Neural cell (in vitro differentiated cells): ENCODE measurements around the gene CAPN7. TPM values are rescaled to one million over a fixed set of nuclear protein-coding genes. Genes with fewer than 3 reads are reported as not detected.

Source experiments
- H2AFZ ChIP-seq: fragments of 200-600, 300-800 bp; sonication (generic), shearing (Covaris generic); 2 replicates; pipeline ENCODE4 v1.6.0; 2014; ENCODE audit warnings: low read depth, mild to moderate bottlenecking, antibody characterized with exemption, low read length, moderate library complexity
- H3F3A ChIP-seq: fragments of 200-600 bp; shearing (Covaris generic); 2 replicates; pipeline ENCODE4 v1.6.1; 2016; ENCODE audit warnings: mild to moderate bottlenecking, moderate library complexity, mixed read lengths, antibody characterized with exemption, low read length; ENCODE audit not compliant: insufficient read depth, poor library complexity, severe bottlenecking
- H3K27ac ChIP-seq: fragments of 200-600, 300-800 bp; sonication (generic), shearing (Covaris generic); 2 replicates; pipeline ENCODE4 v1.5.1; 2014; ENCODE audit warnings: mild to moderate bottlenecking, low read length, moderate library complexity
- H3K27me3 ChIP-seq: fragments of 300-800, 200-600 bp; sonication (generic), shearing (Covaris generic); 2 replicates; pipeline ENCODE4 v1.6.0; 2014; ENCODE audit warnings: mild to moderate bottlenecking, low read depth, low read length, moderate library complexity; ENCODE audit not compliant: insufficient read depth
- H3K36me3 ChIP-seq: fragments of 300-800, 200-600 bp; sonication (generic), shearing (Covaris generic); 2 replicates; pipeline ENCODE4 v1.5.1; 2014; ENCODE audit warnings: mild to moderate bottlenecking, antibody characterized with exemption, low read length, moderate library complexity; ENCODE audit not compliant: insufficient read depth
- H3K4me2 ChIP-seq: fragments of 300-800, 200-600 bp; sonication (generic), shearing (Covaris generic); 2 replicates; pipeline ENCODE4 v1.6.0; 2014; ENCODE audit warnings: mild to moderate bottlenecking, low read length
- H3K4me3 ChIP-seq: fragments of 300-800, 200-600 bp; sonication (generic), shearing (Covaris generic); 2 replicates; pipeline ENCODE4 v1.5.1; 2014; ENCODE audit warnings: mild to moderate bottlenecking, low read length, moderate library complexity
- H3K79me2 ChIP-seq: fragments of 200-600 bp; shearing (Covaris generic); replicated peaks from 2 replicates; pipeline ENCODE4 v1.6.0; 2014; ENCODE audit warnings: mild to moderate bottlenecking, low read length, moderate library complexity; ENCODE audit not compliant: insufficient read depth
- H3K9ac ChIP-seq: fragments of 300-800, 200-600 bp; sonication (generic), shearing (Covaris generic); 2 replicates; pipeline ENCODE4 v1.6.1; 2016; ENCODE audit warnings: mild to moderate bottlenecking, low read length, mixed read lengths
- H3K9me2 ChIP-seq: fragments of 200-600 bp; shearing (Covaris generic); 2 replicates; pipeline ENCODE4 v1.6.1; 2016; ENCODE audit warnings: mild to moderate bottlenecking, low read length, mixed read lengths; ENCODE audit not compliant: insufficient read depth
- H3K9me3 ChIP-seq: fragments of 200-600, 300-800 bp; sonication (generic), shearing (Covaris generic); 2 replicates; pipeline ENCODE4 v1.6.1; 2016; ENCODE audit warnings: mild to moderate bottlenecking, mixed run types, low read length, moderate library complexity, mixed read lengths
- H4K20me1 ChIP-seq: fragments of 200-600 bp; shearing (Covaris generic); 2 replicates; pipeline ENCODE4 v1.6.1; 2016; ENCODE audit warnings: mild to moderate bottlenecking, mixed run types; ENCODE audit not compliant: insufficient read depth
- EP300 ChIP-seq: fragments of 450-650 bp; conservative IDR thresholded peaks from 2 replicates; pipeline ENCODE4 v1.6.1; 2014; ENCODE audit warnings: antibody characterized with exemption, mild to moderate bottlenecking, moderate library complexity; ENCODE audit not compliant: poor library complexity, severe bottlenecking
- EZH2 ChIP-seq: fragments of 200-600, 300-800 bp; shearing (Covaris generic), sonication (generic); IDR thresholded peaks from 2 replicates; pipeline ENCODE4 v1.6.1; 2014; ENCODE audit warnings: antibody characterized with exemption, low read length, borderline replicate concordance, mild to moderate bottlenecking; ENCODE audit not compliant: insufficient read depth, poor library complexity, severe bottlenecking
- MXI1 ChIP-seq: fragments of 450-650 bp; conservative IDR thresholded peaks from 2 replicates; pipeline ENCODE4 v1.6.1; 2014; ENCODE audit warnings: antibody characterized with exemption, mild to moderate bottlenecking; ENCODE audit not compliant: poor library complexity, severe bottlenecking
- POLR2AphosphoS5 ChIP-seq: IDR thresholded peaks from 2 replicates; pipeline ENCODE4 v1.6.1; 2012
- RAD21 ChIP-seq: fragments of 450-650 bp; conservative IDR thresholded peaks from 2 replicates; pipeline ENCODE4 v1.6.1; 2014; ENCODE audit warnings: antibody characterized with exemption, mild to moderate bottlenecking, moderate library complexity
- SMC3 ChIP-seq: fragments of 450-650 bp; conservative IDR thresholded peaks from 2 replicates; pipeline ENCODE4 v1.6.1; 2014; ENCODE audit warnings: antibody characterized with exemption, mild to moderate bottlenecking, moderate library complexity; ENCODE audit not compliant: poor library complexity
- TAF1 ChIP-seq: IDR thresholded peaks from 2 replicates; pipeline ENCODE4 v1.6.1; 2012; ENCODE audit warnings: low read depth
- polyA plus RNA-seq: library from polyadenylated mRNA; depleted of rRNA; stranded (reverse); fragments of >200 nt; gene quantifications from 2 replicates; pipeline ENCODE4 v1.2.3, GENCODE V29; 2014
- TF ChIP-seq, protein P1 (sequence below): fragments of 450-650 bp; IDR thresholded peaks from 2 replicates; pipeline ENCODE4 v1.5.1; 2014; ENCODE audit warnings: antibody characterized with exemption, mild to moderate bottlenecking, moderate library complexity; ENCODE audit not compliant: poor library complexity, severe bottlenecking
- TF ChIP-seq, protein P2 (sequence below): IDR thresholded peaks from 2 replicates; pipeline ENCODE4 v1.6.1; 2012; ENCODE audit warnings: borderline replicate concordance

Gene CAPN7
- polyA plus RNA-seq, 1 donor from 2014 or later: 60.9 TPM

DNA sequence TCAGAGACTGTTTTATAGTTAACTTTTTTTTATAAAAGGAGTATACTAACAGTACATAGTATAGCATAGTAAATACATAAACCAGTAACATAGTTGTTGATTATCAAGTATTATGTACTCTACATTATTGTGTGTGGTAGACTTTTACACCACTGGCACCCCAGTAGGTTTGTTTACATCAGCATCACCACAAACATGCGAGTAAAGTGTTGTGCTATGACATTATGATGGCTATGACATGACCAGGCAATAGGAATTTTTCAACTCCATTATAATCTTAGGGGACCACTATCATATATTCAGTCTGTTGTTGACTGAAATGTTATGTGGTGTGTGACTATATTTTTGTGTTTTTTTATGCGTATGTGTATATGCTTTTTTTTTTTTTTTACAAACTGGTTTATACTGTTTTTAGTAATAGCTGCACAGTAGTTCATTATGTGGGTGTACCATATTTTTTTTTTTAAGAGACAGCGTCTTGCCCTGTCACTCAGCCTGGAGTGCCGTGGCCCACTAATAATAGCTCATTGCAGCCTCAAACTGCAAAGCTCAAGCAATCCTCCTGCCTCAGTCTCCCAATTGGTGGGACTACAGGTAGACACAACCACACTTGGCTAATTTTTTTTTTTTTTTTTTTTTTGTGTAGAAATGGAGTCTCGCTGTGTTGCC is 1.9 kb downstream of the CAPN7 start:
- peak overlapping the region; percentile 81 for H3K4me2 ChIP-seq

DNA sequence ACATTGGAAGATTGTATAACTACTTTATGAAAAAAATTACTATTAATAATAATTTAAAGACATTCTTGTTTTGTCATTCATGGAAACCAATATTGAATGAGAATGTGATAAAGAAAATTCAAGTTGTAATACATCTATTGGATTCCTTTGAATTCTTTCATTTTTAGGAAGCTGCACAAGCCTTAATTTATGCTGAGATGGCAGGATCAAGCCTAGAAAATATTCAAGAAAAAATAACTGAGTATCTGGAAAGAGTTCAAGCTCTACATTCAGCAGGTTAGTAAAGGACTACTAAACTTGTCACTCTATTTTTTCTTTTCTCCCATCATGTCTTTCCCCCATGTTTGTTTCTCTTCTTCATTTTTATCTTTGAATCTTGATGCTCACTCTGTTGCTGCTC is 5.9 kb downstream of the CAPN7 start:
- H4K20me1 ChIP-seq: no peaks in the 10 kb centered on the region
- no peak overlapping the region for H3K27ac ChIP-seq
- H3K9ac ChIP-seq: no peak overlapping the region
- no peaks in the 10 kb centered on the region for H3F3A ChIP-seq
- peaks cover 5% of the 10 kb centered on the region for H3K36me3 ChIP-seq
- no peaks in the 10 kb centered on the region for H3K9me2 ChIP-seq
- H2AFZ ChIP-seq: no peak overlapping the region
- no peaks in the 10 kb centered on the region for H3K9me3 ChIP-seq
- no peaks in the 10 kb centered on the region for H3K27me3 ChIP-seq
- TF ChIP-seq EZH2 (no peak), RAD21 (no peak), SMC3 (no peak), MXI1 (no peak), TAF1 (no peak), EP300 (no peak), POLR2AphosphoS5 (no peak)
- TF ChIP-seq, protein P1, sequence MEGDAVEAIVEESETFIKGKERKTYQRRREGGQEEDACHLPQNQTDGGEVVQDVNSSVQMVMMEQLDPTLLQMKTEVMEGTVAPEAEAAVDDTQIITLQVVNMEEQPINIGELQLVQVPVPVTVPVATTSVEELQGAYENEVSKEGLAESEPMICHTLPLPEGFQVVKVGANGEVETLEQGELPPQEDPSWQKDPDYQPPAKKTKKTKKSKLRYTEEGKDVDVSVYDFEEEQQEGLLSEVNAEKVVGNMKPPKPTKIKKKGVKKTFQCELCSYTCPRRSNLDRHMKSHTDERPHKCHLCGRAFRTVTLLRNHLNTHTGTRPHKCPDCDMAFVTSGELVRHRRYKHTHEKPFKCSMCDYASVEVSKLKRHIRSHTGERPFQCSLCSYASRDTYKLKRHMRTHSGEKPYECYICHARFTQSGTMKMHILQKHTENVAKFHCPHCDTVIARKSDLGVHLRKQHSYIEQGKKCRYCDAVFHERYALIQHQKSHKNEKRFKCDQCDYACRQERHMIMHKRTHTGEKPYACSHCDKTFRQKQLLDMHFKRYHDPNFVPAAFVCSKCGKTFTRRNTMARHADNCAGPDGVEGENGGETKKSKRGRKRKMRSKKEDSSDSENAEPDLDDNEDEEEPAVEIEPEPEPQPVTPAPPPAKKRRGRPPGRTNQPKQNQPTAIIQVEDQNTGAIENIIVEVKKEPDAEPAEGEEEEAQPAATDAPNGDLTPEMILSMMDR: no peak
- TF ChIP-seq, protein P2, sequence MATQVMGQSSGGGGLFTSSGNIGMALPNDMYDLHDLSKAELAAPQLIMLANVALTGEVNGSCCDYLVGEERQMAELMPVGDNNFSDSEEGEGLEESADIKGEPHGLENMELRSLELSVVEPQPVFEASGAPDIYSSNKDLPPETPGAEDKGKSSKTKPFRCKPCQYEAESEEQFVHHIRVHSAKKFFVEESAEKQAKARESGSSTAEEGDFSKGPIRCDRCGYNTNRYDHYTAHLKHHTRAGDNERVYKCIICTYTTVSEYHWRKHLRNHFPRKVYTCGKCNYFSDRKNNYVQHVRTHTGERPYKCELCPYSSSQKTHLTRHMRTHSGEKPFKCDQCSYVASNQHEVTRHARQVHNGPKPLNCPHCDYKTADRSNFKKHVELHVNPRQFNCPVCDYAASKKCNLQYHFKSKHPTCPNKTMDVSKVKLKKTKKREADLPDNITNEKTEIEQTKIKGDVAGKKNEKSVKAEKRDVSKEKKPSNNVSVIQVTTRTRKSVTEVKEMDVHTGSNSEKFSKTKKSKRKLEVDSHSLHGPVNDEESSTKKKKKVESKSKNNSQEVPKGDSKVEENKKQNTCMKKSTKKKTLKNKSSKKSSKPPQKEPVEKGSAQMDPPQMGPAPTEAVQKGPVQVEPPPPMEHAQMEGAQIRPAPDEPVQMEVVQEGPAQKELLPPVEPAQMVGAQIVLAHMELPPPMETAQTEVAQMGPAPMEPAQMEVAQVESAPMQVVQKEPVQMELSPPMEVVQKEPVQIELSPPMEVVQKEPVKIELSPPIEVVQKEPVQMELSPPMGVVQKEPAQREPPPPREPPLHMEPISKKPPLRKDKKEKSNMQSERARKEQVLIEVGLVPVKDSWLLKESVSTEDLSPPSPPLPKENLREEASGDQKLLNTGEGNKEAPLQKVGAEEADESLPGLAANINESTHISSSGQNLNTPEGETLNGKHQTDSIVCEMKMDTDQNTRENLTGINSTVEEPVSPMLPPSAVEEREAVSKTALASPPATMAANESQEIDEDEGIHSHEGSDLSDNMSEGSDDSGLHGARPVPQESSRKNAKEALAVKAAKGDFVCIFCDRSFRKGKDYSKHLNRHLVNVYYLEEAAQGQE: no peak
- H3K4me3 ChIP-seq: no peak overlapping the region
- H3K4me2 ChIP-seq: no peak overlapping the region
- peaks cover 35% of the 10 kb centered on the region for H3K79me2 ChIP-seq

More for the DNA sequence above, 1.9 kb downstream of the CAPN7 start:
- TF ChIP-seq, protein P1: no peak
- no peak for TF ChIP-seq POLR2AphosphoS5
- TF ChIP-seq, protein P2: no peak
- no peak for TF ChIP-seq SMC3
- TF ChIP-seq RAD21: no peak
- no peak for TF ChIP-seq EZH2
- TF ChIP-seq MXI1: no peak
- TF ChIP-seq TAF1: no peak
- TF ChIP-seq EP300: no peak
- H2AFZ ChIP-seq: no peak overlapping the region
- no peaks in the 10 kb centered on the region for H3K27me3 ChIP-seq
- H3K9me3 ChIP-seq: no peaks in the 10 kb centered on the region
- H3K27ac ChIP-seq: no peak overlapping the region
- H3K79me2 ChIP-seq: peaks cover 33% of the 10 kb centered on the region
- H3K9ac ChIP-seq: no peak overlapping the region
- no peaks in the 10 kb centered on the region for H4K20me1 ChIP-seq
- H3F3A ChIP-seq: no peaks in the 10 kb centered on the region
- peaks cover 3% of the 10 kb centered on the region for H3K36me3 ChIP-seq
- H3K9me2 ChIP-seq: no peaks in the 10 kb centered on the region
- peak overlapping the region; percentile 96 for H3K4me3 ChIP-seq
